Stimulated activated naive CD4-positive, alpha-beta T cell (primary cell): ENCODE data around the gene MYL11.

Experiments used
- DNase-seq, 6 experiments: peaks; one replicate each; lab custom pipeline; 2025; lab: John Stamatoyannopoulos, UW

Gene MYL11

GRCh38 chr16:30418350-30419181 is 44.0 kb downstream of the MYL11 start:
- DNase-seq: peak in 1 of 6 experiments; percentile 22

- no peak for DNase-seq
Observed at GRCh38 chr16:30421010-30421409, 46.4 kb downstream of the MYL11 start.
